ENCODE data around the gene MSLN.

MSLN gene

GRCh38 chr16:813916-814412 lies 53.4 kb downstream of the MSLN start:
- no peak for DNase-seq

GRCh38 chr16:814974-815373 lies 54.4 kb downstream of the MSLN start:
- DNase-seq, result no peak

GRCh38 chr16:815861-816260 lies 55.3 kb downstream of the MSLN start:
- DNase-seq, result no peak

DNA sequence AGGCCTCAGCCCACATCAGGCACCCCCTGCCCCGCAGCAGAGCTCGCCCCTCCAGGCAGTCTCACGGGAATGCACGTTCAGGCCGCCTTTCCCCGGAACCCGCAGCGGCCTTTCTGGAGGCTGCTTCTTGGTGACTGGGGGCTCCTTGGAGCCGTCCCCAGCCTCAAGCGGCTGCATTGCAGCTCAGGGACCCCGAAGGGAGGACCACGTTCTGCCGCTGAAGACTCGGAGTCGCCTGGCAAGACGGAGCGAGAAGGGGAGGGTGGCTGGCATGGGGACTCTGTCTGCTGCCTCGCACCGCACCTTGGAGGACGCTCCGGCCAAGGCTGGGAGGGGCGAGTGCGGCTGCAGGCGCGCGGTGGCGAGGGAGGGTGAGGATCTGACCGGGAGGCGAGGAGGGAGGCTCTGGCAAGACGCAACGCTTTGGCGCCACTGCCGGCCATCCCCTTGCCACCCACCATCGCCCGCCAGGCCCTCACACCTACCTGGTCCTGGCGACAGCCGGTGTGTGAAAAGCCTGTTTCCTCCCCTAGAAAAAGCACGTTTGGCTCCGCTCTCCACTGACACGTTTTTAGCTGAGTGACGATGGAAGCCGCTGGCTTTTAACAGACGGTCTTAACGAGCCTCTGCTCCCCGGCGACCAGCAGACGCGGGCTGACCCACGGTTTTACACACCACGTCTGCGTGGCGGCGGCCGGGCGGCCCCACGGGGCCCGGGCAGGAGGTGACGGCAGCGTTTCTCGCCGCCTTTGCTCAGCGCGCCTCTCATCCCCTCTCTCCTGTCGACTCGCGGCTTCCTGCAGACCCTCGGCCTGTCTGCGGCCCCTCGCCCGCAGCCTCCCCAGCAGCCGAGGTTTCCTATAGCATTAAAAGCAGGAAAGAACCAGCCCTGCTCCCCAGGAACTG lies 56.7 kb downstream of the MSLN start:
- DNase-seq, result no peak

DNA sequence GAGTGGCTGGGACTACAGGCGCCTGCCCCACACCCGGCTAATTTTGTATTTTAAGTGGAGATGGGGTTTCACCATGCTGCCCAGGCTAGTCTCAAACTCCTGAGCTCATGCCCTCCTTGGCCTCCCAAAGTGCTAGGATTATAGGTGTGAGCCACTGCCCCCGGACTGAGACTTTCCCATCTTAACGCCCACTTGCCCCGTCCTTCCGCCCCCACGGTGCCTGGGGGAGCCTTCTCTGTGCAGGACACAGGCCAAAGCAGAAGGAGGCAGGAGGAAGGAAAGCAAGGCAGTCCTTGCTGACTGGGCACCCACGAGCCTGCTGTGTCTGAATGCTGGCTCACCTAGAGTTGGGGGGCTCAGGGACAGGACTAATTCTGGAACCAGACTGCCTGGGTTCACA lies 57.6 kb downstream of the MSLN start:
- no peak for DNase-seq
